Measurements from ENCODE around the gene RAB24.

DNA sequence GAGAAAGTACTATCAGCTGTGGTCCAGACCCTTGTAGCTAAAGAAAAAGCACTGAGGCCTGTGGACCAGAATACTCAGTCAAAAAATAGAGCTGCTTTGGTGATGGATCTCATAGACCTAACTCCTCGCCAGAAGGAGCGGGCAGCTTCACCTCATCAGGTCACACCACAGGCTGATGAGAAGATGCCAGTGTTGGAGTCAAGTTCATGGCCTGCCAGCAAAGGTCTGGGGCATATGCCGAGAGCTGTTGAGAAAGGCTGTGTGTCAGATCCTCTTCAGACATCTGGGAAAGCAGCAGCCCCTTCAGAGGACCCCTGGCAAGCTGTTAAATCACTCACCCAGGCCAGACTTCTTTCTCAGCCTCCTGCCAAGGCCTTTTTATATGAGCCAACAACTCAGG lies 8.9 kb downstream of the RAB24 start:
- no peak for TF ChIP-seq POLR2A (IDR thresholded peaks at IDR 0.05; ENCODE audit: low read depth)
- TF ChIP-seq CTCF (IDR thresholded peaks at IDR 0.05) = no peak

All from esophagus muscularis mucosa (tissue), 3 donors.